ENCODE results near the gene SNRNP200.

Gene SNRNP200

DNA sequence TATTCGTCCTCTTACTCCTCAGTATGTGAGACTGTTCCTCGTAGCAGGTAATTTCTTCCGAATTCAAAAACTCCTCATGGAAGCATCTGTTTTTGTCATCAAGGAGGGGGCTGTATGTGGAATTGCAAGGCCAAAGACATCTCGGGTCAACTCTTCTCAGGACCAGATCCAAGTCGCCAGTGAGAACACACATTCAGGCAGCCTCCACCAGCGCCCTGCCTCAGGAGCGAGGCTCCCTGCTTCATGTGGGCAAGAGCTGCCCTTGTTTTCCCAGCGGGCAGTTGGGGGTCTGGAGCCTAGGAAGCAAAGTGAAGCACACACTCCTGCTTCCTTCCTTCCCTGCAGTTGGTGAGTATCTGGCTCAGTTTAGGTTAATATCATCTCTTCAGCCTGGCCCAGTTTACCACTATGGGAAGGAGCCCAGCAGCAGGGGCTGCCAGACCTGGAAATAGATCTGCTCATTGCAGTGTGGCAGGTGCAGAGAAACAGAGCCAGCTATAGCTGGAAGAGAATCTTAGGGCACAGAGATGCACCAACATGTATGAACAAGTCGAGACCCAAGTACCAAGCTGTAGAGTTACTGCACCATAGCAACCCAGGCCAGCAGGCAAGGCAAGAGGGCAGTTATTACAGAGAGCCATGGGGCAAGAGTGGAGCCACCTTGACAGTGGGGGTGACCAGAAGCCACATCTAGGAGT, 64.9 kb downstream of the SNRNP200 start:
- Histone ChIP-seq H3K36me3 (ENCODE audit: control insufficient read depth, insufficient read depth, low read length) (no peaks in the 10 kb centered on the region), H3K27me3 (ENCODE audit: control insufficient read depth, insufficient read depth, low read length) (no peaks in the 10 kb centered on the region), H3K9ac (ENCODE audit: low read length) (no peak overlapping the region), H3K4me1 (ENCODE audit: control insufficient read depth, insufficient read depth, low read length) (no peaks in the 10 kb centered on the region), H3K27ac (ENCODE audit: low read depth, low read length) (no peak overlapping the region), H3K4me3 (ENCODE audit: low read length) (no peak overlapping the region)

DNA sequence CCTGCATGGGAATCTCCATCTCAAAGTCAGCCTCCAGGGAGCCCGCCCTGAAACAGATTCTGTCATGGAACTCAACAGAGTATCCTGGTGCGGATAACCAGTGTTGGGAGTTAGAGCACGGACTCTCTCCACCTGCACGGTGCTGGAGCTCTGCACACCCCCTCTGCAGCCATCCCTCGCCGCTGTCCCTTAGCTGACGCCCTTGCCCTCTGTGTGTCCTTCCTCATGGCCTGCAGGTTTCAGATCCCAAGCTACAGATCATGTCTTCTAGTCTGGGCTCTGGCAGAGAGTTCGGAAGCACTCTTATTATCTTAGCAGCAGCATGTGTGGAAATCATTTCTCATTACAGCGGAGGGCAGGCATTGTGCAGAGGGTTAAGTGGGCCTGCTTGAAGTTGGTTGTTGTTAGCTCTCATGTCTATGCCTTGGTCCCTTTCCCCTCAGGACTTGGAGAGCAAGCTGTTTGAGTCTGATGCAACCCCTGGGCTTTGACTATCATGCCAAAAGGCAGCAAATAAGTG, 65.5 kb downstream of the SNRNP200 start:
- H3K4me3 ChIP-seq (ENCODE audit: low read length), result no peak overlapping the region
- no peak overlapping the region for H3K27ac ChIP-seq (ENCODE audit: low read depth, low read length)
- H3K4me1 ChIP-seq (ENCODE audit: control insufficient read depth, insufficient read depth, low read length), result no peaks in the 10 kb centered on the region
- H3K9ac ChIP-seq (ENCODE audit: low read length), result no peak overlapping the region
- H3K36me3 ChIP-seq (ENCODE audit: control insufficient read depth, insufficient read depth, low read length), result no peaks in the 10 kb centered on the region
- H3K27me3 ChIP-seq (ENCODE audit: control insufficient read depth, insufficient read depth, low read length), result no peaks in the 10 kb centered on the region

DNA sequence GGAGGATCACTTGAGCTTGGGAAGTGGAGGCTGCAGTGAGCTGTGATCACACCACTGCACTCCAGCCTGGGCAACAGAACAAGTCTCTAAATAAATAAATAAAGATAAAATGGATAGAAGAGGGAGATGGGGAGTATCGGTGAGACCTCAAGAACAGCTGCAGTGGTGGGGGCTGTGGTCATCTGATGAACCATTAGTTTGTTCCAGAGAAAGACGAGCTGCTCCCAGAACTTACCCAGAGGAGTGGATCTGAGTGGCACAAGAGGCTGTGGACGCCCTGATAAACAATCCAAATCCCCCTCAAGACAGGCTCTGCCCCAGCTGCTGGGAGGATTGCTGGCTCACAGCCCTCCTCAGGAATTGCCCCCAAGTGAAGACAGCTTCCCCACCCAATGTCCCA, 66.3 kb downstream of the SNRNP200 start:
- Histone ChIP-seq H3K27me3 (ENCODE audit: control insufficient read depth, insufficient read depth, low read length) (no peaks in the 10 kb centered on the region), H3K4me3 (ENCODE audit: low read length) (no peak overlapping the region), H3K27ac (ENCODE audit: low read depth, low read length) (no peak overlapping the region), H3K4me1 (ENCODE audit: control insufficient read depth, insufficient read depth, low read length) (no peaks in the 10 kb centered on the region), H3K9ac (ENCODE audit: low read length) (no peak overlapping the region), H3K36me3 (ENCODE audit: control insufficient read depth, insufficient read depth, low read length) (no peaks in the 10 kb centered on the region)

DNA sequence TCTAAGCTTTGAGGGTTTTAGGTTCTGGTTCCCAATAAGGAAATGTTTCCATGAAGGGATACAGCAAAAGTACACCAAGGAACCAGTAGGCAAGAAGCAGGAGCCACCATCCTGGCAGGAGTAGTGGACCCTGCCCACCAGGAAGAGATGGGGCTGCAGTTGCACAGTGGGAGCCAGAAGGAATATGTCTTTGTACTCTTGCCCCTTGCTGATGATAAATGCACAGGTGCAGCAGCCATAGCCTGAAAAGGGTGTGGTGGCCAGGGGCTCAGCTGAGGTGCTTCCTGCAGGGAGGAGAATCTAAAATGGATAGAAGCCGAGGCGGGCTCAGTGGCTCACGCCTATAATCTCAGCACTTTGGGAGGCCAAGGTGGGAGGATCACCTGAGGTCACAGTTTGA, 67.1 kb downstream of the SNRNP200 start:
- Histone ChIP-seq H3K4me1 (ENCODE audit: control insufficient read depth, insufficient read depth, low read length) (no peaks in the 10 kb centered on the region), H3K27ac (ENCODE audit: low read depth, low read length) (no peak overlapping the region), H3K9ac (ENCODE audit: low read length) (no peak overlapping the region), H3K4me3 (ENCODE audit: low read length) (no peak overlapping the region), H3K27me3 (ENCODE audit: control insufficient read depth, insufficient read depth, low read length) (no peaks in the 10 kb centered on the region), H3K36me3 (ENCODE audit: control insufficient read depth, insufficient read depth, low read length) (no peaks in the 10 kb centered on the region)

DNA sequence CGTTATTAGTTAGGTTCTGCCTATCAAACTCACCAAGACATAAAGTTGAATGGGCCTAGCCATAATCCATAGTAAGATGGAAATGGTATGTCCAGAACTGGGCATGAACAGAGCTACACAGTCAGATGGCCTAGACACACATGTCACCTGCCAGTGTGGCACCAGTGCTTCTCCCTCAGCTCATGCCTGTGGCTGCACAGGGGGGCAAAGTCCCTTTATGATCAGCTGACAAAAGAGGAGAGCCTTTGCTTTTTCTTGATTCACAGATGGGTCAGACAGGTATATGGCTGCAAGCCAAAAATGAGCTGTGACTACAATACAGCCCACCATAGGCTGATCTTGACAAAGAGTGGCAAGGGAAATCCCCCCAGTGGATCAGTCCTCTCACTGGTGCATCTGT, 68.5 kb downstream of the SNRNP200 start:
- Histone ChIP-seq H3K27me3 (ENCODE audit: control insufficient read depth, insufficient read depth, low read length) (no peaks in the 10 kb centered on the region), H3K27ac (ENCODE audit: low read depth, low read length) (no peak overlapping the region), H3K36me3 (ENCODE audit: control insufficient read depth, insufficient read depth, low read length) (no peaks in the 10 kb centered on the region), H3K9ac (ENCODE audit: low read length) (no peak overlapping the region), H3K4me3 (ENCODE audit: low read length) (no peak overlapping the region), H3K4me1 (ENCODE audit: control insufficient read depth, insufficient read depth, low read length) (no peaks in the 10 kb centered on the region)

DNA sequence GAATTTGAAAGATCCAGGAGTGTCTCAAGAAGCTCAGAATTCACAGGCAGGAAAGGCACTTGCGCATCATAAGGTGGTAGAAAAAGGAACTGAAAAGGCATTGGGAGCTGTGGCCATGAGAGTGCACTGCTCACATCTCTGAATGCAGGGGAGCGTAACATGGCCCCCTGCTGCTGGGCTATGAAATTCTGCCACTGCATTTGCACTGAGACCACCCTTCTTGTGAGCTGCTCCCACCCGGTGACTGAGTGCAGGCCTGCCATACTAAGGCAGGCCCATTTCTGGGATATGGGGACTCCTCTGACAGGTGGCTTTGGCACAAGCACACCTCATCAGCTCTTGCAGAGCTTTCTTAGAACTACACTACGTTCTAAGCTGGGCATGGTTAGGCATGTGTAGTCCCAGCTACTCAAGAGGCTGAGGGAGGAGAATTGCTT, 71.4 kb downstream of the SNRNP200 start:
- no peaks in the 10 kb centered on the region for H3K36me3 ChIP-seq (ENCODE audit: control insufficient read depth, insufficient read depth, low read length)
- H3K4me1 ChIP-seq (ENCODE audit: control insufficient read depth, insufficient read depth, low read length), result no peaks in the 10 kb centered on the region
- no peak overlapping the region for H3K4me3 ChIP-seq (ENCODE audit: low read length)
- H3K9ac ChIP-seq (ENCODE audit: low read length), result no peak overlapping the region
- H3K27ac ChIP-seq (ENCODE audit: low read depth, low read length), result no peak overlapping the region
- H3K27me3 ChIP-seq (ENCODE audit: control insufficient read depth, insufficient read depth, low read length), result no peaks in the 10 kb centered on the region

DNA sequence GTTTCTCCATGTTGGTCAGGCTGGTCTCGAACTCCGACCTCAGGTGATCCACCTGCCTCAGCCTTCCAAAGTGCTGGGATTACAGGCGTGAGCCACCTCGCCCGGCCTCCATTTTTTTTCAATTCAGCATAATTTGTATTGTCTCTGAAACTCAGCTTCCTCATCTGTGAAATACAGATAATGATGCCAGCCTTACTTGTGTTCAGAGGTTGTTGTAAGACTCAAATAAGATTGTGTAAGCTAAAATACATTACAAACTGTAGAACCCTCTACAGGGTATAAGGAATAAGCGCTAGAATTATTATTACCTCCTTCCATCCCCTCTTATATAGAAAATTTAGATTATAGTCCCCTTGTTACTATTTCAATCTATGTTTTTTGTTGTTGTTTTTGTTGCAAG, 71.9 kb downstream of the SNRNP200 start:
- H3K9ac ChIP-seq (ENCODE audit: low read length), result no peak overlapping the region
- H3K27ac ChIP-seq (ENCODE audit: low read depth, low read length), result no peak overlapping the region
- no peak overlapping the region for H3K4me3 ChIP-seq (ENCODE audit: low read length)
- H3K4me1 ChIP-seq (ENCODE audit: control insufficient read depth, insufficient read depth, low read length), result no peaks in the 10 kb centered on the region
- no peaks in the 10 kb centered on the region for H3K27me3 ChIP-seq (ENCODE audit: control insufficient read depth, insufficient read depth, low read length)
- H3K36me3 ChIP-seq (ENCODE audit: control insufficient read depth, insufficient read depth, low read length), result no peaks in the 10 kb centered on the region

DNA sequence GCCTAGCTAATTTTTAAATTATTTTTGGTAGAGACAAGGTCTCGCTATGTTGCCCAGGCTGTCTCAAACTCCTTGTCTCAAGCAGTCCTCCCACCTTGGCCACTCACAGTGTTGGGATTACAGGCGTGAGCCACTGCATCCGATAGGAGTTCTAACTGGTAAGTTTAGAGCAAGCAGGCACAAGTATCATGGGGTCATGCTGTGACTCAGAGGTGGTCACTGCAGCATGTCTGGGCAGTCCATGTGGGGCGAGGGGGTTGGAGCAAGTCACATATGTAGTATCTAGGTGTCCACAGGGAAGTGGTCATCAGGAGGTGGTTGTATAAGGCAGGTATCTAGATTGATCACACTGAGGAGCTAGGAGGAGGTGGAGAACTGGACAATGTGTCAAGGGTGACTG, 74.0 kb downstream of the SNRNP200 start:
- Histone ChIP-seq H3K27me3 (ENCODE audit: control insufficient read depth, insufficient read depth, low read length) (no peaks in the 10 kb centered on the region), H3K27ac (ENCODE audit: low read depth, low read length) (no peak overlapping the region), H3K4me3 (ENCODE audit: low read length) (no peak overlapping the region), H3K36me3 (ENCODE audit: control insufficient read depth, insufficient read depth, low read length) (no peaks in the 10 kb centered on the region), H3K9ac (ENCODE audit: low read length) (no peak overlapping the region), H3K4me1 (ENCODE audit: control insufficient read depth, insufficient read depth, low read length) (no peaks in the 10 kb centered on the region)

DNA sequence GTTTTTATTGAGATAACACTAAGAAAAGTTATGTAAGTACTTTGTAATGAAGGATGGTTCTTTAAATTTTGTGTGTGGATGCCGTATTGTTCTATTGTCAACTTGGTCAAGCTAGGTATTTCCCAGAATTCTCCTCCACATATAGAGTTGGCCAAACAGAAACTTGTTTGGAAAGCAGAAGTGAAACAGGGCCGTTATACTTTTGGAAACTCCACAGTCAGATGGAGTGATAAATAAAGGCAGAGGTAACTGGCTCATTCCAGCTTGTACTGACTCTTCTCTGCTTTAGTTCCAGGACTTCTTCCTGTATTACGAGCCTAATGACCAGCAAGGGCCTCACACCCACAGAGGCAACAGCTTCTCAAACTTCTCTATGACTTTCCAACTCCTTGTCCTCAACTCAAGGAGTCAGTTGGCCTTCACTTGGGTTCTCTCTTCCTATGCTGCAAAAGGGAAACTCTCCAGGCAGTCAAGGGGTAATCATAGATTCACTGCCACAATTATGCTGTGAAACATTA, 80.3 kb downstream of the SNRNP200 start:
- H3K27me3 ChIP-seq (ENCODE audit: control insufficient read depth, insufficient read depth, low read length), result no peaks in the 10 kb centered on the region
- no peak overlapping the region for H3K9ac ChIP-seq (ENCODE audit: low read length)
- H3K27ac ChIP-seq (ENCODE audit: low read depth, low read length), result no peak overlapping the region
- no peaks in the 10 kb centered on the region for H3K4me1 ChIP-seq (ENCODE audit: control insufficient read depth, insufficient read depth, low read length)
- H3K4me3 ChIP-seq (ENCODE audit: low read length), result no peak overlapping the region
- no peaks in the 10 kb centered on the region for H3K36me3 ChIP-seq (ENCODE audit: control insufficient read depth, insufficient read depth, low read length)
